Endodermal cell (in vitro differentiated cells): ENCODE results near the gene UBE2M. TPM values are rescaled to one million over a fixed set of nuclear protein-coding genes. Genes with fewer than 3 reads are reported as not detected.

Experiments
- DNase-seq: peaks from one replicate; pipeline ENCODE4 v3.0.0-alpha.2; 2017
- H3K27ac ChIP-seq: 2 replicates; pipeline ENCODE4 v1.5.1; 2013; ENCODE audit warnings: mild to moderate bottlenecking, low read depth, low read length, moderate library complexity
- H3K27me3 ChIP-seq: 2 replicates; pipeline ENCODE4 v1.6.1; 2013; ENCODE audit warnings: mild to moderate bottlenecking, low read length, moderate library complexity; ENCODE audit not compliant: insufficient read depth, control insufficient read depth, poor library complexity, severe bottlenecking
- H3K36me3 ChIP-seq: 2 replicates; pipeline ENCODE4 v1.7.0; 2013; ENCODE audit warnings: mild to moderate bottlenecking, low read length, moderate library complexity; ENCODE audit not compliant: control insufficient read depth, insufficient read depth
- H3K4me1 ChIP-seq: one replicate; pipeline ENCODE4 v1.7.0; 2013; ENCODE audit warnings: low read length; ENCODE audit not compliant: control insufficient read depth, insufficient read depth
- H3K4me3 ChIP-seq: 2 replicates; pipeline ENCODE4 v1.5.1; 2013; ENCODE audit warnings: mild to moderate bottlenecking, low read length, moderate library complexity
- H3K9ac ChIP-seq: 2 replicates; pipeline ENCODE4 v1.6.1; 2013; ENCODE audit warnings: mild to moderate bottlenecking, low read length, moderate library complexity; ENCODE audit not compliant: poor library complexity, severe bottlenecking; ENCODE audit errors: extremely low read depth
- H3K9me3 ChIP-seq: 2 replicates; pipeline ENCODE4 v1.6.1; 2013; ENCODE audit warnings: mild to moderate bottlenecking, low read length, moderate library complexity; ENCODE audit not compliant: control insufficient read depth
- H3K27ac Mint-ChIP-seq: 2 replicates; pipeline ENCODE4 v1.8.0; 2020; ENCODE audit warnings: mixed read lengths
- H3K27me3 Mint-ChIP-seq: 2 replicates; pipeline ENCODE4 v1.8.0; 2021; ENCODE audit warnings: mild to moderate bottlenecking, mixed read lengths; ENCODE audit not compliant: insufficient read depth
- H3K36me3 Mint-ChIP-seq: 2 replicates; pipeline ENCODE4 v1.8.0; 2020; ENCODE audit warnings: low read depth, mixed read lengths
- H3K4me1 Mint-ChIP-seq: 2 replicates; pipeline ENCODE4 v1.8.0; 2020; ENCODE audit warnings: mixed read lengths
- H3K4me3 Mint-ChIP-seq: 2 replicates; pipeline ENCODE4 v1.8.0; 2020; ENCODE audit warnings: mild to moderate bottlenecking, moderate library complexity, mixed read lengths
- H3K9me3 Mint-ChIP-seq: 2 replicates; pipeline ENCODE4 v1.8.0; 2020; ENCODE audit warnings: mild to moderate bottlenecking, mixed read lengths
- CTCF ChIP-seq: fragments of 200-600 bp; sonication (generic); conservative IDR thresholded peaks from 2 replicates; pipeline ENCODE4 v1.5.0; 2021; ENCODE audit warnings: antibody characterized with exemption, mild to moderate bottlenecking
- WGBS, 2 experiments: methylation state at CpG; one replicate each; pipeline versions ENCODE4 v1.1.5 to v1.1.7; 2013; ENCODE audit warnings: missing lambda C conversion rate in 2 of 2, mixed read lengths in 1 of 2; ENCODE audit not compliant: insufficient coverage in 1 of 2, insufficient read length in 1 of 2; 5-methylcytosine and 5-hydroxymethylcytosine counted together
- total RNA-seq, 2 donors: library from RNA; stranded (reverse); fragmentation: NEBNext Ultra II Directional in 1 of 2; extraction: Animal tissue kit (Norgen Biotek cat#: 25700) in 1 of 2; gene quantifications; 2 replicates in 1 of 2; 3 replicates in 1 of 2; pipeline ENCODE4 v1.2.1, GENCODE V29; 2021

Gene UBE2M
- total RNA-seq, 2 donors from 2014 or later: 90.8 to 116 TPM

GRCh38 chr19:58569191-58569942, 11.0 kb upstream of the UBE2M start:
- Mint-ChIP-seq H3K9me3 (no peaks in the 10 kb centered on the region), H3K36me3 (peaks cover 17% of the 10 kb centered on the region), H3K27ac (no peak overlapping the region), H3K4me1 (peaks cover 13% of the 10 kb centered on the region), H3K4me3 (no peak overlapping the region), H3K27me3 (no peaks in the 10 kb centered on the region)
- Histone ChIP-seq H3K27ac (no peak overlapping the region), H3K27me3 (no peaks in the 10 kb centered on the region), H3K9me3 (no peaks in the 10 kb centered on the region), H3K4me1 (no peaks in the 10 kb centered on the region), H3K9ac (no peak overlapping the region), H3K4me3 (no peak overlapping the region), H3K36me3 (peaks cover 44% of the 10 kb centered on the region)
- no peak for TF ChIP-seq CTCF
- WGBS, 2 experiments: 89 to 93% methylated on average over 4 to 6 of the region's 6 CpGs
- no peak for DNase-seq

GRCh38 chr19:58568453-58569130, 10.2 kb upstream of the UBE2M start:
- Mint-ChIP-seq H3K4me3 (no peak overlapping the region), H3K9me3 (no peaks in the 10 kb centered on the region), H3K27ac (no peak overlapping the region), H3K36me3 (peaks cover 17% of the 10 kb centered on the region), H3K27me3 (no peaks in the 10 kb centered on the region), H3K4me1 (peaks cover 8% of the 10 kb centered on the region)
- no peak overlapping the region for H3K4me3 ChIP-seq
- no peaks in the 10 kb centered on the region for H3K9me3 ChIP-seq
- no peaks in the 10 kb centered on the region for H3K27me3 ChIP-seq
- H3K4me1 ChIP-seq: no peaks in the 10 kb centered on the region
- WGBS, 2 experiments: 90 to 94% methylated on average over 3 to 4 of the region's 4 CpGs
- no peak for TF ChIP-seq CTCF
- DNase-seq: no peak
- H3K9ac ChIP-seq: no peak overlapping the region
- H3K36me3 ChIP-seq: peaks cover 44% of the 10 kb centered on the region
- H3K27ac ChIP-seq: no peak overlapping the region

GRCh38 chr19:58566989-58567388, 8.6 kb upstream of the UBE2M start:
- H3K4me3 ChIP-seq: no peak overlapping the region
- peaks cover 44% of the 10 kb centered on the region for H3K36me3 ChIP-seq
- H3K27me3 Mint-ChIP-seq: peaks cover 2% of the 10 kb centered on the region
- no peak for TF ChIP-seq CTCF
- no peaks in the 10 kb centered on the region for H3K9me3 ChIP-seq
- H3K9ac ChIP-seq: no peak overlapping the region
- 97 to 98% methylated on average over 4 to 5 of the region's 5 CpGs for WGBS, 2 experiments
- no peaks in the 10 kb centered on the region for H3K9me3 Mint-ChIP-seq
- no peaks in the 10 kb centered on the region for H3K4me1 ChIP-seq
- H3K27me3 ChIP-seq: peaks cover 5% of the 10 kb centered on the region
- H3K27ac Mint-ChIP-seq: no peak overlapping the region
- no peak for DNase-seq
- peaks cover under 1% of the 10 kb centered on the region for H3K4me1 Mint-ChIP-seq
- H3K4me3 Mint-ChIP-seq: no peak overlapping the region
- peaks cover 18% of the 10 kb centered on the region for H3K36me3 Mint-ChIP-seq
- no peak overlapping the region for H3K27ac ChIP-seq
